Left ventricle myocardium inferior (tissue), 1 donor: Measurements from ENCODE around the gene RPL37A. TPM values are rescaled to one million over a fixed set of nuclear protein-coding genes. Genes with fewer than 3 reads are reported as not detected.

Source experiments
- DNase-seq: peaks from one replicate; pipeline ENCODE4 v3.0.0-alpha.2; 2020
- H3K27ac ChIP-seq: fragments of 200-600 bp; replicated peaks from 2 replicates; pipeline ENCODE4 v1.8.0; 2021
- H3K27me3 ChIP-seq: fragments of 200-600 bp; 2 replicates; pipeline ENCODE4 v1.8.0; 2021; ENCODE audit warnings: low read depth
- H3K36me3 ChIP-seq: fragments of 200-600 bp; 2 replicates; pipeline ENCODE4 v1.8.0; 2021
- H3K4me1 ChIP-seq: fragments of 200-600 bp; 2 replicates; pipeline ENCODE4 v1.8.0; 2021
- H3K4me3 ChIP-seq: fragments of 200-600 bp; 2 replicates; pipeline ENCODE4 v1.8.0; 2021; ENCODE audit warnings: mild to moderate bottlenecking, moderate library complexity
- H3K9me3 ChIP-seq: fragments of 200-600 bp; replicated peaks from 2 replicates; pipeline ENCODE4 v1.8.0; 2021
- intact Hi-C: fragments of 100-400 bp; cut with micrococcal nuclease; formaldehyde crosslinking; loops from one replicate; pipeline ENCODE4 v1.11.0; 2022
- total RNA-seq: library from RNA; stranded (reverse); fragmentation: NEBNext Ultra II Directional; extraction: Animal tissue kit (Norgen Biotek cat#: 25700); gene quantifications from one replicate; pipeline ENCODE4 v1.2.1, GENCODE V29; 2021
- TF ChIP-seq, protein P1 (sequence below): fragments of 200-600 bp; IDR thresholded peaks from 2 replicates; pipeline ENCODE4 v1.8.0; 2021; ENCODE audit warnings: antibody characterized with exemption, mild to moderate bottlenecking, borderline replicate concordance
- donor health status: DM: no; HTN: yes; CAD: no; lungs with severe emphysema.

Gene RPL37A
- total RNA-seq, 1 donor from 2014 or later: 1,816 TPM

GRCh38 chr2:216497382-216498069 is 1.1 kb upstream of the RPL37A start:
- peak overlapping the region; percentile 90 for H3K27ac ChIP-seq
- H3K27me3 ChIP-seq: no peaks in the 10 kb centered on the region
- TF ChIP-seq, protein P1, sequence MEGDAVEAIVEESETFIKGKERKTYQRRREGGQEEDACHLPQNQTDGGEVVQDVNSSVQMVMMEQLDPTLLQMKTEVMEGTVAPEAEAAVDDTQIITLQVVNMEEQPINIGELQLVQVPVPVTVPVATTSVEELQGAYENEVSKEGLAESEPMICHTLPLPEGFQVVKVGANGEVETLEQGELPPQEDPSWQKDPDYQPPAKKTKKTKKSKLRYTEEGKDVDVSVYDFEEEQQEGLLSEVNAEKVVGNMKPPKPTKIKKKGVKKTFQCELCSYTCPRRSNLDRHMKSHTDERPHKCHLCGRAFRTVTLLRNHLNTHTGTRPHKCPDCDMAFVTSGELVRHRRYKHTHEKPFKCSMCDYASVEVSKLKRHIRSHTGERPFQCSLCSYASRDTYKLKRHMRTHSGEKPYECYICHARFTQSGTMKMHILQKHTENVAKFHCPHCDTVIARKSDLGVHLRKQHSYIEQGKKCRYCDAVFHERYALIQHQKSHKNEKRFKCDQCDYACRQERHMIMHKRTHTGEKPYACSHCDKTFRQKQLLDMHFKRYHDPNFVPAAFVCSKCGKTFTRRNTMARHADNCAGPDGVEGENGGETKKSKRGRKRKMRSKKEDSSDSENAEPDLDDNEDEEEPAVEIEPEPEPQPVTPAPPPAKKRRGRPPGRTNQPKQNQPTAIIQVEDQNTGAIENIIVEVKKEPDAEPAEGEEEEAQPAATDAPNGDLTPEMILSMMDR: no peak
- H3K4me1 ChIP-seq: peaks cover 51% of the 10 kb centered on the region
- intact Hi-C loops: no loop called here
- no peaks in the 10 kb centered on the region for H3K9me3 ChIP-seq
- H3K36me3 ChIP-seq: peaks cover 31% of the 10 kb centered on the region
- DNase-seq: no peak
- H3K4me3 ChIP-seq: peak overlapping the region; percentile 88

DNA sequence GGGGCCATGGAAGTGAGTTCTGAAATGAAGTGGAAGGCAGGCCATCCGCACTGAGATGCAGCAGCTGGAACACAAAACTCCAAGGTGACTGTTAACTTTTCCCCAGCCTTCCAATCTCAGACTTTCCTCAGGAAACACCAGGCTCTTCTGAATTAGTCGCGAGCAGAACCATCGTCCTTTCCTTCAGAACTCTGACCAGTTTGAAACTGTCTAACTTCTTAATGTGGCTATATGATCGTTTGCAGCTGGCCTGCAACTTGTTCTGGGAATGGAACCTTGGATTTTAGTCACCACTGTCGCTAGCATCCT is 620 bp upstream of the RPL37A start:
- Histone ChIP-seq H3K4me1 (peaks cover 55% of the 10 kb centered on the region), H3K27me3 (no peaks in the 10 kb centered on the region), H3K36me3 (peaks cover 36% of the 10 kb centered on the region), H3K9me3 (no peaks in the 10 kb centered on the region), H3K4me3 (peak overlapping the region; percentile 88), H3K27ac (peak overlapping the region; percentile 90)
- TF ChIP-seq, protein P1: no peak
- intact Hi-C loops: no loop called here
- no peak for DNase-seq

- intact Hi-C loops: no loop called here
- no peaks in the 10 kb centered on the region for H3K9me3 ChIP-seq
- no peak for DNase-seq
- peak overlapping the region; percentile 88 for H3K4me3 ChIP-seq
- H3K27ac ChIP-seq: peak overlapping the region; percentile 90
- no peaks in the 10 kb centered on the region for H3K27me3 ChIP-seq
- peaks cover 53% of the 10 kb centered on the region for H3K36me3 ChIP-seq
- peaks cover 61% of the 10 kb centered on the region for H3K4me1 ChIP-seq
- TF ChIP-seq, protein P1: no peak
Observed at GRCh38 chr2:216499641-216500218, 1.1 kb downstream of the RPL37A start.

DNA sequence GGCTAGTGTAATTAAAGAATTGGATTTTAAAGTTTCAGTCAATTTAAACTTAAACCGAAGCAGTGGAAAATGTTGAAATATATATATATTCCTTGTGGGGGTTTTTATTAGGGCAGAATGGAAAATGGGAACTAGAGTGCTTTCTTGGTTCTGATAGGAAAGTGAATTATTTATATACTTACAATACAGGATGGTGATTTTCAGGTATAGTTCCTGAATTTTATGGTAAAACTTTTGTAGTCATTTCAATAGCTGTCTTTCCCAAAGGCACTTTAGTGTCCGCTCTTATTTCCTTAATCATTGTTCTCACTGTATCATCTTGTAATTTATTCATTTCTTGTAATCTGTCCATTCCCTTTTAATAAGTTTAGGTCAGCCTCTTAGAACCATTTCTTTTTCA is 1.9 kb downstream of the RPL37A start:
- DNase-seq: no peak
- Histone ChIP-seq H3K27me3 (no peaks in the 10 kb centered on the region), H3K36me3 (peaks cover 61% of the 10 kb centered on the region), H3K27ac (no peak overlapping the region), H3K4me3 (peak overlapping the region; percentile 88), H3K9me3 (no peaks in the 10 kb centered on the region), H3K4me1 (peaks cover 61% of the 10 kb centered on the region)
- intact Hi-C loops: no loop called here
- TF ChIP-seq, protein P1: no peak

- no peaks in the 10 kb centered on the region for H3K9me3 ChIP-seq
- H3K4me3 ChIP-seq: no peak overlapping the region
- intact Hi-C loops: no loop called here
- H3K27ac ChIP-seq: no peak overlapping the region
- no peak for DNase-seq
- peaks cover 71% of the 10 kb centered on the region for H3K36me3 ChIP-seq
- TF ChIP-seq, protein P1: no peak
- H3K4me1 ChIP-seq: peaks cover 63% of the 10 kb centered on the region
- H3K27me3 ChIP-seq: no peaks in the 10 kb centered on the region
Observed at GRCh38 chr2:216501854-216502253, 3.2 kb downstream of the RPL37A start.
